Measurements from ENCODE around the gene ZBTB4. TPM values are rescaled to one million over a fixed set of nuclear protein-coding genes. Genes with fewer than 3 reads are reported as not detected.

ZBTB4 gene
- total and polyA plus RNA-seq, 9 of the 15 experiments (the other 6 are each of a cell fraction or from before 2014, with no cell fraction given): 0.92 to 6.9 (median 3.3) TPM

GRCh38 chr17:7483255-7484066 is 4.0 kb upstream of the ZBTB4 start (continued):
- TF ChIP-seq MBD1 (CRISPR knock-in tag; IDR thresholded peaks at IDR 0.05) (no peak), SREBF2 (CRISPR knock-in tag; IDR thresholded peaks at IDR 0.05) (no peak), SRSF1 (IDR thresholded peaks at IDR 0.05; ENCODE audit: low read depth, low read length) (no peak), ZSCAN29 (IDR thresholded peaks at IDR 0.05) (no peak), BRD4 (IDR thresholded peaks at IDR 0.05) (0 out of 2 replicates have a peak, but pooled peaks have one; percentile 16), GMEB1 (CRISPR knock-in tag; IDR thresholded peaks at IDR 0.05) (no peak), MCM5 (IDR thresholded peaks at IDR 0.05; ENCODE audit: low read depth) (no peak), ZNF592 (IDR thresholded peaks at IDR 0.05) (peak; percentile 56; the same call in 1 of the 2 replicates), CTCF (IDR thresholded peaks at IDR 0.05 in 2 of 3, conservative IDR thresholded peaks at IDR 0.05 in 1 of 3; ENCODE audit: insufficient read depth in 2 of 3, low read depth in 1 of 3, low read length in 3 of 3) (peak in 2 of 3 experiments; percentile 23 to 46; a peak in 3 of 6 replicates), SPI1 (IDR thresholded peaks at IDR 0.05; ENCODE audit: borderline replicate concordance, low read depth, low read length) (no peak), HDGF (IDR thresholded peaks at IDR 0.05) (no peak), SAFB2 (IDR thresholded peaks at IDR 0.05; ENCODE audit: borderline replicate concordance, low read depth, low read length, severe bottlenecking) (no peak), TBL1XR1 (IDR thresholded peaks at IDR 0.05; ENCODE audit: low read length in 2 of 2) (no peak), ZBTB43 (CRISPR knock-in tag; IDR thresholded peaks at IDR 0.05) (no peak)
